Fibroblast of the aortic adventitia (primary cell): ENCODE measurements around the gene LOX. TPM values are rescaled to one million over a fixed set of nuclear protein-coding genes. Genes with fewer than 3 reads are reported as not detected.

Experiments
- DNase-seq: peaks from one replicate; pipeline ENCODE4 v3.0.0-alpha.2; 2010; ENCODE audit warnings: low read depth
- H3K4me3 ChIP-seq: 2 replicates; pipeline ENCODE4 v1.5.1; 2011; ENCODE audit warnings: low read depth, mild to moderate bottlenecking, control low read depth, low read length, moderate library complexity
- total RNA-seq: library from RNA; depleted of rRNA; stranded (reverse); fragments of >200 nt; gene quantifications from 2 replicates; pipeline ENCODE4 v1.2.3, GENCODE V29; 2012; ENCODE audit warnings: low replicate concordance
- TF ChIP-seq, protein P1 (sequence below): IDR thresholded peaks from 2 replicates; pipeline ENCODE4 v1.5.1; 2011; ENCODE audit warnings: mild to moderate bottlenecking, low read length, control low read depth, inconsistent platforms; ENCODE audit not compliant: insufficient read depth

The LOX gene
- total RNA-seq, 1 donor = 193 TPM

DNA sequence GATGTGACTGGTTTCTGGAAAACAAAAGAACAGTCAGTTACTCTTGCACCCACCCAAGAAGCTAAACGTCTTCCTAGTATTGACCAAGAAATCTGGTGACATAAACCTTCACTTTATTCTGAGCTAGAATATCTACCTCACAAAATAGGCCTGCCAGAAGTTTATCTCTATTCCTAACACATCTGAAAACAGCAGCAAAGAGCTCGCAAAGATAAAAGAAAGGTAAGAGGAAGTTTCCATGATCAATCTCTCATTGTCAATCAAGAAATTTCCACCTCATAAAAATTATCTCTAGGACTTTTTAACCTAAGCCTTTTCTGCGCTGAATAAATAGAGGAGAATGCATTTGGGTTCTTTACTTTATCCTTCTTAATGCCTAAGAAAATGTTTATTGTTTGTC lies 34.0 kb upstream of the LOX start:
- H3K4me3 ChIP-seq = no peak overlapping the region
- TF ChIP-seq, protein P1, sequence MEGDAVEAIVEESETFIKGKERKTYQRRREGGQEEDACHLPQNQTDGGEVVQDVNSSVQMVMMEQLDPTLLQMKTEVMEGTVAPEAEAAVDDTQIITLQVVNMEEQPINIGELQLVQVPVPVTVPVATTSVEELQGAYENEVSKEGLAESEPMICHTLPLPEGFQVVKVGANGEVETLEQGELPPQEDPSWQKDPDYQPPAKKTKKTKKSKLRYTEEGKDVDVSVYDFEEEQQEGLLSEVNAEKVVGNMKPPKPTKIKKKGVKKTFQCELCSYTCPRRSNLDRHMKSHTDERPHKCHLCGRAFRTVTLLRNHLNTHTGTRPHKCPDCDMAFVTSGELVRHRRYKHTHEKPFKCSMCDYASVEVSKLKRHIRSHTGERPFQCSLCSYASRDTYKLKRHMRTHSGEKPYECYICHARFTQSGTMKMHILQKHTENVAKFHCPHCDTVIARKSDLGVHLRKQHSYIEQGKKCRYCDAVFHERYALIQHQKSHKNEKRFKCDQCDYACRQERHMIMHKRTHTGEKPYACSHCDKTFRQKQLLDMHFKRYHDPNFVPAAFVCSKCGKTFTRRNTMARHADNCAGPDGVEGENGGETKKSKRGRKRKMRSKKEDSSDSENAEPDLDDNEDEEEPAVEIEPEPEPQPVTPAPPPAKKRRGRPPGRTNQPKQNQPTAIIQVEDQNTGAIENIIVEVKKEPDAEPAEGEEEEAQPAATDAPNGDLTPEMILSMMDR = no peak
- no peak for DNase-seq

DNA sequence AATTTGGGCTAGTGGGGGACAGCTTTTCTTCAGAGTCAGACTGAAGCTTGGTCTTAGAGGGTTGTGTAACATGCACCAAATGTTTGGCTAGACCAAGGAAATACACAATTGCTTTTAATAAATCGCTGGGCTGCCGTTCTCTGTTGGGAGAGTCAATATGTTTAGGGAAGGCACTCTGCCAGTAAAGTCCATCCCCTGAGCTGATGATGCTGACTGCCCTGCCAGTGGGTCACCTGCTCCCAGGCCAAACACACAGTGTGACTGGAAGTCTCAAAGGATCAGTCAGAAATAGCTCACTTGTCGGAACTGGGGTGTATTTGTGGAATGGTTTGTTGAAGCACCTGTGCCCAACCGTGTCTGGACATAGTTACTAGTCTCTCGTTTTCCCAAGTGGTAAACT lies 33.4 kb upstream of the LOX start:
- no peak overlapping the region for H3K4me3 ChIP-seq
- TF ChIP-seq, protein P1 = no peak
- DNase-seq = no peak

DNA sequence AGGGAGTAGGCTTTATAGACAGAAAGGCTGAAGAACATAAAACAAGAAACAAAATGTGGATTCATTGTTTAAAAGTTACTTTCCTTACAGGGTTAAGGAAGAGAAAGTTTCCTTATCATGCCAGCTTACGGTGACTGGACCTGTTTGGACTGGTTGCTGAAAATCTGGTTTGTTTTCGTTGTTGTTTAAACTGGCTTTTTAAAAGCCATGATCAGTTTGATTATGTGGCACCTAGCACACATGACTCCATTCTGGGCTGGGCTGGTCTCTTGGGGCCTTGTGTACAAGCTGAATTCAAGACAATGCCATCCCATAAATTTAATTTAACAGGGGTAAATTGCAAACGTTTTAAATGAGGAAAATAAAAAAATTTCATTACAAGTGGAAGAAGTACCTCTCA lies 32.9 kb upstream of the LOX start:
- no peak for DNase-seq
- no peak overlapping the region for H3K4me3 ChIP-seq
- TF ChIP-seq, protein P1 = no peak

DNA sequence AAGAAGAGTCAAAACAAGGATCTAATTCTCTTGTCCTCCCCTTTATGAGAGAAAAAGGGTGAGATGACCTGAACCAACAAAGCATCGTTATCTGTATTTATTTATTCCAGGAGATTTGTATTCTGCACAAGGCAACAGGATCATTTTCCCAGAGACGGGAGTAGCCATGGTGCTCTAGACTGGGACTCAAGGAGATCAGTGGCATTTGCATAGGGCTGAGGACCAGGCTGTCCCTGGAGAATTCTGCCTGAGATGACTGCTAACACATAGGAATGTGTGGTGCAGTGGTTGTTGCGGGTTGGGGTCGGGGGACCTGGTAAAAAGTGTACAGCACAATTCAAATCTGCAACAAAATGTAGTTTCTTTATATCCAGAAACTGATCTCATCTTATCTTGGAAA lies 29.0 kb upstream of the LOX start:
- TF ChIP-seq, protein P1 = no peak
- no peak for DNase-seq
- H3K4me3 ChIP-seq = no peak overlapping the region

DNA sequence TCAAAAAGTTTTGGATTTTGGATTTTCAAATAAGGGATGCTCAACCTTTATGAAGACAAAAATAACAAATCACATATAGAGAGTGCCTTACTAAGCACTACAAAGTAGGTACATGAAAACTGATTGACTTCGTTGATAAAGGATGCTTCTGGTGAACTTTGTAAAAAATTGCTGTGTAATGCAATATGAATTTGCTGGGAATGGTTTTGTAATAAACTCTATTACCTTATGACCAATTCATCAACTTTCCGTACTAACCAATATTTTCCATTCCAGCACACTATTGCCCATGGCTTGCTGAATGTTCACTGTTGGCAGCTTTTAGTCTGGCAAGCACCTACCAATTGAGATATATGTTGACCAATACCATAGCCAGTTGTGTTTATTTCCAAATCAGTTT lies 27.9 kb upstream of the LOX start:
- TF ChIP-seq, protein P1 = no peak
- no peak overlapping the region for H3K4me3 ChIP-seq
- DNase-seq = no peak

DNA sequence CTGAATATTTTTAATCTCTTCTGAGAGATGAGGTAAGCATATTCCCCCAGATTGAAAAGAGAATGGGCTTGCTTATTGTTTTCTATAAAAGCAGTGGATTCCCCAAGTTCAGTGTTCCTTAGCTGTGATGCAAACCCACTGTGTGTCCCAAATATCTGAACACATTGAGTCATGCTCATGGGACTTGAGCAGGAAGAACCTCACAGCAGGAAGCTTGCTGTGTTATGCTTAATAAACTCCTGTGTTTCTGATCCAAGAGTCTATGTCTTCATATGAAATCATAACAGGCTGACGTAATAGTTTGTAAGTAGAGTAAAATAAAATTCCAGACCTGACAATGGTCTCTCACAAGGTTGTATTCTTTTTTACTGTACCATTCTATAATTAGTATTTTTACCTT lies 24.8 kb upstream of the LOX start:
- TF ChIP-seq, protein P1 = no peak
- DNase-seq = peak; percentile 86
- H3K4me3 ChIP-seq = no peak overlapping the region

DNA sequence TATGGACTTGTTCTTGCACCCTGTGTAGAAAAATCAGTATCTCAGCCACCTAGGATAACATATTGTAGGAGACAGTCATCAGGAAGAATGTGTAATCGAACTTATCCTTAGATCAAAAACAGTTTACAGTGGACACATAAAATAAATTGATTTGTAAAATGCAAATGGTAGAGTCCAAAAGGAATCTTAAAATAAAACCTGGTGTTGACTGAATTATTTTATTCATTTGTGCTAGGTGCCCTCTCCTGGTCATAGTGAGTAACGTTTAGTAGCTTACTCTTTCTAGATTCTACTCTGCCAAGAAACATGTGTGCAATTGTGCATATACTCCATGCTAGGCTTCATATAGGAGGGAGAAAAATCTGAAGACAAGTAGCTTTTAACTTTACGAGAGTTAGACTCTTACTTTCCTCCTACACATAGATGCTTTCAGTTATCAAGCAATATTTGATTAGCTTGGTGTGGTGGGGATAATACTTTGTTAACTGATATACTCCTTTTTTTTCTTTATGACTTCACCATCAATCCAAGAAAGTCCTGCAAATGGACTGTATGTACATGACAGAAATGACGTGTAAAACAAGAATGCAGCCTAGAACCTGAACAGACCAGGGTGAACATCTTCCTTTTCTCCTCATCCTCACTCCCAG lies 23.7 kb upstream of the LOX start:
- peak; percentile 86 for DNase-seq
- TF ChIP-seq, protein P1 = peak; percentile 67
- no peak overlapping the region for H3K4me3 ChIP-seq
